Brain microvascular endothelial cell (primary cell): ENCODE measurements around the gene NPIPA7.
"Not testable (repeated sequence)": the region's sequence is repeated elsewhere in the genome, so short reads cannot be mapped to it uniquely, and the experiment has no call there.

Experiments used
- DNase-seq: peaks from one replicate; pipeline ENCODE4 v3.0.0-alpha.2; 2020
- H3K27ac ChIP-seq: fragments of 250-450 bp; sonication (Bioruptor Pico); 2 replicates; pipeline ENCODE4 v1.5.1; 2020; ENCODE audit warnings: mild to moderate bottlenecking, moderate library complexity
- H3K27me3 ChIP-seq: fragments of 250-450 bp; sonication (Bioruptor Pico); replicated peaks from 2 replicates; pipeline ENCODE4 v1.5.1; 2020; ENCODE audit warnings: mild to moderate bottlenecking
- H3K36me3 ChIP-seq: fragments of 250-450 bp; sonication (Bioruptor Pico); replicated peaks from 2 replicates; pipeline ENCODE4 v1.5.1; 2020; ENCODE audit warnings: mild to moderate bottlenecking
- H3K4me3 ChIP-seq: 2 replicates; pipeline ENCODE4 v1.5.1; 2011; ENCODE audit warnings: low read depth, mild to moderate bottlenecking, control low read depth, low read length, moderate library complexity
- in situ Hi-C: cut with HindIII; loops from 2 replicates; pipeline ENCODE4 v1.10.0; 2017; ENCODE audit warnings: low sequenced_read_pairs, low pct_ligation_motif_present

The NPIPA7 gene

DNA sequence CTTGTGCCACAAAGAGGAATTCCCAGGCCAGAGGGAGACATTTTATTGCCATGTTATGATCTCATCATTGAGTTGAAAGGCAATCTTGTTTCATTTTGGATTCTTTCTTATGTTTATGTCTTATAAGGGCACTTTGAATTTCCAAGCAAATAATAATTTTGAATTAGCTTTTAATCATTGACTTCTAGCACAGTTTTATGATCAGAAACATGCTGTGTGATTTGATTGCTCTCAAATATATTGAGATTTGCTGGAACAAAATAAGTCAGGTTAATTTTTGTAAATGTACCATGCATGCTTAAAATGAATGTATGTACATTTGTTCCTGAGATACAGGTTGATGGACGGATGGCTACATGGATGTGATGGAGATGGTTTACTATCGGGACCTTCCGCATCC, at the start of gene NPIPA7:
TSS of gene NPIPA7 (plus strand) at position 301 of the 400 bp plus-strand sequence. CDS start 105 bp downstream, outside the sequence.
- H3K27ac ChIP-seq, H3K4me3 ChIP-seq, H3K27me3 ChIP-seq, H3K36me3 ChIP-seq, in situ Hi-C loops, DNase-seq: not testable (repeated sequence)

- in situ Hi-C loops, DNase-seq, H3K36me3 ChIP-seq, H3K4me3 ChIP-seq, H3K27ac ChIP-seq, H3K27me3 ChIP-seq: not testable (repeated sequence)
These were observed 47.5 kb upstream of the NPIPA7 start for GRCh38 chr16:16331466-16331865.

DNA sequence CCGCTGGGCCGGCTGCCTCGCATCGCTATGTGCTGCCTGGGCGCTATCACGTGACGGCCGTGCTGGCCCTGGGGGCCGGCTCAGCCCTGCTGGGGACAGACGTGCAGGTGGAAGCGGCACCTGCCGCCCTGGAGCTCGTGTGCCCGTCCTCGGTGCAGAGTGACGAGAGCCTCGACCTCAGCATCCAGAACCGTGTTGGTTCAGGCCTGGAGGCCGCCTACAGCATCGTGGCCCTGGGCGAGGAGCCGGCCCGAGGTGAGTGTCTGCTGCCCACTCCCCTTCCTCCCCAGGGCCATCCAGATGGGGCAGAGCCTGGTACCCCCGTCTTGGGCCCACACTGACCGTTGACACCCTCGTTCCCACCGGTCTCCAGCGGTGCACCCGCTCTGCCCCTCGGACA, 21.4 kb upstream of the NPIPA7 start:
- H3K36me3 ChIP-seq, H3K4me3 ChIP-seq, H3K27ac ChIP-seq, DNase-seq, in situ Hi-C loops, H3K27me3 ChIP-seq: not testable (repeated sequence)

GRCh38 chr16:16358539-16359240, 20.2 kb upstream of the NPIPA7 start:
- in situ Hi-C loops, H3K4me3 ChIP-seq, H3K36me3 ChIP-seq, H3K27me3 ChIP-seq, H3K27ac ChIP-seq, DNase-seq: not testable (repeated sequence)

GRCh38 chr16:16363595-16363994, 15.3 kb upstream of the NPIPA7 start:
- H3K27me3 ChIP-seq, H3K36me3 ChIP-seq, H3K27ac ChIP-seq, DNase-seq, in situ Hi-C loops, H3K4me3 ChIP-seq: not testable (repeated sequence)

GRCh38 chr16:16364100-16364499, 14.8 kb upstream of the NPIPA7 start:
- H3K27me3 ChIP-seq, H3K36me3 ChIP-seq, DNase-seq, in situ Hi-C loops, H3K27ac ChIP-seq, H3K4me3 ChIP-seq: not testable (repeated sequence)

GRCh38 chr16:16364701-16365100, 14.2 kb upstream of the NPIPA7 start:
- in situ Hi-C loops, H3K4me3 ChIP-seq, DNase-seq, H3K27ac ChIP-seq, H3K27me3 ChIP-seq, H3K36me3 ChIP-seq: not testable (repeated sequence)

- DNase-seq, H3K36me3 ChIP-seq, H3K27me3 ChIP-seq, in situ Hi-C loops, H3K4me3 ChIP-seq, H3K27ac ChIP-seq: not testable (repeated sequence)
These were observed 13.6 kb upstream of the NPIPA7 start for GRCh38 chr16:16365319-16365718.

GRCh38 chr16:16365851-16366250, 13.1 kb upstream of the NPIPA7 start:
- H3K27me3 ChIP-seq, DNase-seq, H3K27ac ChIP-seq, H3K4me3 ChIP-seq, in situ Hi-C loops, H3K36me3 ChIP-seq: not testable (repeated sequence)

- H3K36me3 ChIP-seq, H3K27me3 ChIP-seq, H3K27ac ChIP-seq, DNase-seq, in situ Hi-C loops, H3K4me3 ChIP-seq: not testable (repeated sequence)
These were observed 12.2 kb upstream of the NPIPA7 start for GRCh38 chr16:16366552-16367284.

GRCh38 chr16:16367285-16367628, 11.7 kb upstream of the NPIPA7 start:
- in situ Hi-C loops, H3K27me3 ChIP-seq, DNase-seq, H3K4me3 ChIP-seq, H3K36me3 ChIP-seq, H3K27ac ChIP-seq: not testable (repeated sequence)

DNA sequence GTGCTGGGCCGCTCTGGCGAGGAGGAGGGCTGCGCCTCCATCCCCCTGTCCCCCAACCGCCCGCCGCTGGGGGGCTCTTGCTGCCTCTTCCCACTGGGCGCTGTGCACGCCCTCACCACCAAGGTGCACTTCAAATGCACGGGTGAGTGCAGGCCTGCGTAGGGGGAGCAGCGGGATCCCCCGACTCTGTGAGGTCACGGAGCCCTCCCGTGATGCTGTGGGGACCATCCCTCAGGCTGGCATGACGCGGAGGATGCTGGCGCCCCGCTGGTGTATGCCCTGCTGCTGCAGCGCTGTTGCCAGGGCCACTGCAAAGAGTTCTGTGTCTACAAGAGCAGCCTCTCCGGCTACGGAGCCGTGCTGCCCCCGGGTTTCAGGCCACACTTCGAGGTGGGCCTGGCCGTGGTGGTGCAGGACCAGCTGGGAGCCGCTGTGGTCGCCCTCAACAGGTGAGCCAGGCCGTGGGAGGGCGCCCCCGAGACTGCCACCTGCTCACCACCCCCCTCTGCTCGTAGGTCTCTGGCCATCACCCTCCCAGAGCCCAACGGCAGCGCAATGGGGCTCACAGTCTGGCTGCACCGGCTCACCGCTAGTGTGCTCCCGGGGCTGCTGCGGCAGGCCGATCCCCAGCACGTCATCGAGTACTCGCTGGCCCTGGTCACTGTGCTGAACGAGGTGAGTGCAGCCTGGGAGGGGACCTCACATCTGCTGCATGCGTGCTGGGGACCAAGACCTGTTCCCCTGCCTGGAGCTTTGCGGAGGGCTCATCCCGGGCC, 9.7 kb upstream of the NPIPA7 start:
- in situ Hi-C loops: not testable (repeated sequence)

GRCh38 chr16:16371136-16371735, 7.7 kb upstream of the NPIPA7 start:
- H3K36me3 ChIP-seq, H3K27me3 ChIP-seq, DNase-seq, H3K4me3 ChIP-seq, in situ Hi-C loops, H3K27ac ChIP-seq: not testable (repeated sequence)

More for the DNA sequence above, 9.7 kb upstream of the NPIPA7 start:
- H3K27me3 ChIP-seq, H3K36me3 ChIP-seq, H3K27ac ChIP-seq, DNase-seq, H3K4me3 ChIP-seq: not testable (repeated sequence)

DNA sequence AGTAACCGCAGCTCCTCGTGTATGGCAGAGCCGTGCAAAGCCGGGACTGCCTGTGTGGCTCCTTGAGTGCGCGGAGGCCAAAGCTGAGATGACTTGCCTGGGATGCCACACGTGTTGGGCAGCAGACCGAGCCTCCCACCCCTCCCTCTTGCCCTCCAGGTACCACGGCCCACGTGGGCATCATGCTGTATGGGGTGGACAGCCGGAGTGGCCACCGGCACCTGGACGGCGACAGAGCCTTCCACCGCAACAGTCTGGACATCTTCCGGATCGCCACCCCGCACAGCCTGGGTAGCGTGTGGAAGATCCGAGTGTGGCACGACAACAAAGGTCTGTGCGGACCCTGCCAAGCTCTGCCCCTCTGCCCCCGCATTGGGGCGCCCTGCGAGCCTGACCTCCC, 4.7 kb upstream of the NPIPA7 start:
- in situ Hi-C loops, H3K36me3 ChIP-seq, DNase-seq, H3K4me3 ChIP-seq, H3K27me3 ChIP-seq, H3K27ac ChIP-seq: not testable (repeated sequence)
